GM19328 (cell line): ENCODE measurements around the gene CASQ2.

Source experiments
- ATAC-seq: cut with Tn5 transposase; IDR thresholded peaks from one replicate; pipeline ENCODE4 v1.9.1; 2021; ENCODE audit warnings: mild to moderate bottlenecking, moderate library complexity; ENCODE audit not compliant: unreplicated experiment

The CASQ2 gene

GRCh38 chr1:115705085-115705951 lies 63.2 kb downstream of the CASQ2 start:
- no peak for ATAC-seq

DNA sequence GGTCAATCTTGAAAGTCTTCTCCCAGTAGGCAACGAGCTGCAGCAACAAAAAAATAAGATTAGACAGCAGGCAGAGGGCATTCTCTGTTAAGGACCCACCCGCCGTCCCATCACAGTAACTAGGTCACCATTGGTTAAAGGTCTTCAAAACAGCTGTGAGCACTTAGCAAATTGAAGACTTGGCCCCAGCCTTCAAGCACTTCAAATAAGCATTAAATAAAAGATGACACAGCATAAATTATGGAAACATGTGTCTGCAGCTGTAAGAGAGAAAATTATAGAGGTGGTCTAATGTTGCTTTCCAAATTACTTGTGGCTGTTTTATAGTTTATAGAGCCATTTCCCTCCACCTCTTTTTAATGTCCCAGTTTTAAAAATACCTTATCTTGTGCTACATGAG lies 65.6 kb downstream of the CASQ2 start:
- no peak for ATAC-seq

- ATAC-seq = no peak
These were observed 67.4 kb downstream of the CASQ2 start for GRCh38 chr1:115701090-115701489.

DNA sequence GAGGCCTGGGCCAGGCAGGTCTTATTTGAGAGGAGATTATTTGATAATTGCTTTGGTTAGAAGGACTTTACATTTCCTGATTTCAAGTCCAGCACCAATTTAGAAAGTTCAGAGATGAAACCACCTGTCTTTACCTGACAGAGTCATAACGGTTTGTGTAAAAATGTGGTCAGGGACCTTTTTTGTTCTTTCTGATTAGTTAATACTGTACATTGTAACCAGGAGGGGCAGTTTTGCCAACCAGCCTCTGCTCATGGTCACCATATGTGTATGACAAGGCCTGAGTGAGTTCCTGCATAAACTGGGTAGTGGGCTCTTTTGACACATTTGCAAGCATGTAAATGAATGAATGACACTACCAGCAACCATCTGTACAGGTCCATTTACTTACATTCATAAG lies 70.9 kb downstream of the CASQ2 start:
- no peak for ATAC-seq

- no peak for ATAC-seq
These were observed 73.7 kb downstream of the CASQ2 start for GRCh38 chr1:115694805-115695204.

- ATAC-seq = no peak
These were observed 76.3 kb downstream of the CASQ2 start for GRCh38 chr1:115692224-115692623.

- ATAC-seq = no peak
These were observed 77.5 kb downstream of the CASQ2 start for GRCh38 chr1:115690972-115691371.

GRCh38 chr1:115687744-115688143 lies 80.8 kb downstream of the CASQ2 start:
- no peak for ATAC-seq

- ATAC-seq = no peak
These were observed 83.3 kb downstream of the CASQ2 start for GRCh38 chr1:115685029-115685705.

DNA sequence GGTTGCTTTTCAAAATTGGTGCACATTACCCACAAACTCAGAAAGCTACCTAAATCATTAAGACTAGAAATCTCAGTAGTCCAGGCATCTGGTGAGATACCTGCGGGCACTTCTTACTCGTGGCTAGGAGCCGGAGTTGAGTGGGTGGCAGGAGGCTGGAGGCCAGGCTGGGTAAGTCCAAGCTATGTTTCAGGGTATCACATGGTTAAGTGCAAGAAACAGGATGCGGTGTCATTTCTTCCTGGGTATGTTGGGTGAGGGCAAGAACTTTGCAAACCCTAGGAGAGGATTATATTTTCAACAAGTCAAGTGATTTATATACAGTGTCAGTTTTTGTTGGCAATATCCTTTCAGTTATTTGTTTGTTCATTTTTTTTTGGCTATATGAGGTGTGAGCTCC lies 85.7 kb downstream of the CASQ2 start:
- ATAC-seq = no peak

DNA sequence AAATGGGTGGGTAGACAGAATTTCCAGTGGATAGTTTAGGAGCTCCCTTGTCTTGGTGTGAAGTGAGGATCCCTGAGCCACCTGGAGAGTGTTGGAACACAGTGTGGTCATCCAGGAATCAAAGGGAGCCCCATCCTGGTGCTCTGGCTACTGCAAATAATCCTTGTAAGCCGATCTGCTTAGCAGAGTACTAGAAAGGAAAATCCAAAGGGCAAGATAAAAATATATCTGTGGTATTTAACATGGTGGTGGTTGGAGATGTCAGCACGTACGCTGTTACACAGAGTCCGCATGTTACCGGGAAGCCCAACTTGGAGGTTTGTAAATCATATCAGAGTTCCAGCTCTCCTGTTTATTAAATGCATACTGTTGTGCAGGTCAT lies 87.8 kb downstream of the CASQ2 start:
- ATAC-seq = no peak

DNA sequence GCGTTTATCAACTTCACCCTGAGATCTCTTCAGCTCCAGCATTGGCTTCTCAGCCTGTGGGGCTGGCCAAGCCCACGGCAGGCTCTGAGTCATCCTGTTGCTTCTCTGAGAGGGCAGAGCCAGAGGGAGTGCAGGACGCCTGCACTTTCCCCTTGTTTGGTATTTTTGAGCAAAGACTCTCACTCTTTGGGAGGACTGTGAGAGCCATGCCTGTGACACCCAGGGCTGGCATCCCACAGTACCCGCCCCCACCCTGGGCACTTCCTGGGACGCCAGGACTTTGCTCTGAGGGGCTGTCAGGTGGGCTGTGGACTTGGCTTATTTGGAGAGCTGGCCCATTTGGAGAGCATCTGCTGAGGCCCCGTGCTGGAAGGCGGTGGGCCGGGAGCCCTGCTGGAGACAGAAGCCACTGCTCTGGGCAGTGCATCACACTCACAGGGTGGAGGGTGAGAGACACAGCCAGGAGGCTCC lies 89.3 kb downstream of the CASQ2 start:
- ATAC-seq = no peak

DNA sequence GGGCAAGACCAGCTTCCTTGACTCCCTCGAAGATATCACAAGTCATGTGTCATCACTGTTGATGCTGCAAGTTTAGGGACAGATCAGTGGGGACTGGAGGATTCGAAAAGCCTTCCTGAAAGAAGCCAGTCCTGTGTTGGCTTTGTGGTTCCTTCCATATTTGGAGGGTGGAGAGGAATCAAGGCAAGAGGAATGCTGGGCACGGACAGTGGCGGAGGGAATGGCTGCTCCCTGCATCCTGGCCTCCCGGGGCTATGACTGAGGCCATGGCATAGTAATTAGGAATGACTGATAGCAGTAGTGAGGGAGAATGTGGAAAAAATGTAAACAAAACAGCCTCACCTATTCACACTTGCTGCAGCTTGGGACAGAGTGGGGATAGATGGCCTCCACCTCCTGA lies 90.4 kb downstream of the CASQ2 start:
- ATAC-seq = no peak

DNA sequence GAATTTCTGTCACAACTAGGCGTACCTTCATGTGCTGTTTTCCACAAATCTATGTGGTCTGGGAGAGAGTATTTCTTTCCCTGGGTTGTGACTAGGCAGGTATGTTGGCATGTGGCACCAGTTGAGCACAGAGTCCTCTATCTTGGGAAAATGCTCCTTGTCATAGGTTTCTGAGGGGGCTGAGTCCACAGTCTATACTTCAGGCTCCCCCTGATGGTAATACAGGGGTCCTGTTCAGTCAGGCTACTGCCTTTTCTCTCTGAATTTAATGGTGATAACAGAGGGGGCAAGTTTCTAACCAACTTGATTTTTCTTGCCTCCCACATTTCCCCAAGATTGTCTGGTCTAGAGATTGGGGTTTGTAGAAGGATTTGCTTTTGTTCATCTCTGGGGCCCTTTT lies 90.9 kb downstream of the CASQ2 start:
- ATAC-seq = no peak

DNA sequence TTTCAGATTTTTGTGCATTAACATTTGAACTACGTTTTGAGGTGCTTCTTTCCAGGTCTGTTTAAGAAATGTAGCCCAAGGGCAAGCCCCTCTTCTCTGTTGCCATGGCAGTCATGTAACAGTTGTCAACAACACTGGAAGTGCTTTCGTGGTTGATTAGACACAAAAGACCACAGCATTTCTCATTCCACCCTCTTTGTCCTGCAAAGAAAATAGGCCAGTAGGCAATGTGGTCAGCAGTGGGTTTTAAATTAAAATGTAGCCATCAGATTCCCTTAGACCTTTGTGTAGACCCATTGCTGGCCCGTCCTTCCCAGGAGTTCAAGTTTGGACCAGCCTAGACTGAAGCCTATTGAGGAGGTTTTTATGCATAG lies 91.3 kb downstream of the CASQ2 start:
- ATAC-seq = no peak

DNA sequence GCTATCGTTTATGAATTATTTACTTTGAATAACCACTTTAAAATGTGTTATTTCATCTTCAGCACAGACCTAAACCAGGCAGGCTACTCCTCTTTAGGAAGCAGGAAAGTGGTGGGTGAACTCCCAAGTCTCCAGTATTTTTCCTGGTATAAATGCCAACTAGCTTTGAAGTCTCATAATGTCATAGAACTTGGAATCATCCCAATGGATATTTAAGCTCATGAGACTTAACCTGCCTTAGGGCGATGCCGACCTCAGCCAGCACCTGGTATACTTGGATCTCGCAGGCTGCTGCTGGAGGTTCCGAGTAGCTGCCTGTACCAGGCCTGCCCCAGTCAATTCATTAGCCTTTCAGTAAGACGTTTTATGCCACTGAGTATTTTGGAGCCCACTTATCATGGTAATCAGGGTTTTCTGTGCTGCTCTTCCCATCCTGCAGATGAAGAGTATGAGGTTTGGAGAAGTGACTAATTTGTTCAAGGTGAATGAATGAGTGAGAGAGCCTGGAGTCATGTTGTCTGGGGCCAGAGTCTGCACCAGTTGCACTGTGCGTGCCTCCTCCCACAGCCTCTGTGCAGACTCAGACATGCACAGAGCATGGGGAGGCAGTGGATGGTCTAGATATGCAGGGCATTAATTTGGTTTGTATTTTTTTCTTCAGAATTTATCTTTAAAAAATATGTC lies 91.9 kb downstream of the CASQ2 start:
- ATAC-seq = no peak

- ATAC-seq = no peak
These were observed 96.1 kb downstream of the CASQ2 start for GRCh38 chr1:115672224-115673009.

DNA sequence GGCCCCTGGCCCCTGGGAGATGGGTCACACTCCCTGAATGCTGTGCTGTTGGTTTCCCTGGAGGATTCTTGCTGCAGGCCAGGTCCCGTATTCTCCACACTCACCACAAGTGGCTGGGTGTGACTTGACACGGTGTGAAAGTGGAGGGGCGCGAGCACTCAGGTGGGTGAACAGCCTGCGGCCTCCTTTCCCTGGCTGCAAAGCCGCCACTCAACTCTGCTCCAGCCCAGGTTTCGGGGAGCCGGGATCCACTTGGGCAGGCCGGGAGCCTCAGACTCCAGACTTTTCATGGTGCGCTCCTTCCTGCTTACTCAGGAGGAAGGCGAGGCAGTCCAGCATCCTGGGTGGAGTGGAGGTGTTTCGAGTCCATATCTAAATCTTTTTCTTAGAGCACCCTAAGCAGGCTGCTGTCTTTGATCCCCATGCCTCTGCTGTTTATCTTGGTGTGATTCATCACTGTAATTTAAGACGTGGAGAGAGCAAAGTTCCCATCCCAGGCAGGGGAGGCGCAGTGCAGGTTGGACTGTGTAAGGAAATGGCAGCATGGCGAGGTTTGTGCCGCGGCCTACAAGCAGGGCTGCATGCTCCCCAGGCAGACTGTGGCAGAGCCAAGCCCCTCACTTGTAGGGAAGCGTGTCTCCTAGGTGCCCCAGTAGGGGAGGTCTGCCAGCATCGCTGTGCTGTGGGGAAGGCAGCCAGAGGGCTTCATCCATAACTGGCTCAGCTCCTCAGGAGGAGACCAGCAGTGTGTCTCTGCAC lies 97.2 kb downstream of the CASQ2 start:
- ATAC-seq = no peak

GRCh38 chr1:115670476-115671175 lies 97.9 kb downstream of the CASQ2 start:
- ATAC-seq = no peak

- no peak for ATAC-seq
These were observed 98.6 kb downstream of the CASQ2 start for GRCh38 chr1:115669886-115670285.
